NCI-H510A treated with DMSO at 0.1 percent for 48 hours (cell line): ENCODE results near the gene SLC4A3.
A peak's percentile ranks its signal among the peaks of the same experiment; 100 is the strongest.

Experiments
- DNase-seq: peaks from one replicate; lab custom pipeline; 2025; lab: John Stamatoyannopoulos, UW

SLC4A3 gene

DNA sequence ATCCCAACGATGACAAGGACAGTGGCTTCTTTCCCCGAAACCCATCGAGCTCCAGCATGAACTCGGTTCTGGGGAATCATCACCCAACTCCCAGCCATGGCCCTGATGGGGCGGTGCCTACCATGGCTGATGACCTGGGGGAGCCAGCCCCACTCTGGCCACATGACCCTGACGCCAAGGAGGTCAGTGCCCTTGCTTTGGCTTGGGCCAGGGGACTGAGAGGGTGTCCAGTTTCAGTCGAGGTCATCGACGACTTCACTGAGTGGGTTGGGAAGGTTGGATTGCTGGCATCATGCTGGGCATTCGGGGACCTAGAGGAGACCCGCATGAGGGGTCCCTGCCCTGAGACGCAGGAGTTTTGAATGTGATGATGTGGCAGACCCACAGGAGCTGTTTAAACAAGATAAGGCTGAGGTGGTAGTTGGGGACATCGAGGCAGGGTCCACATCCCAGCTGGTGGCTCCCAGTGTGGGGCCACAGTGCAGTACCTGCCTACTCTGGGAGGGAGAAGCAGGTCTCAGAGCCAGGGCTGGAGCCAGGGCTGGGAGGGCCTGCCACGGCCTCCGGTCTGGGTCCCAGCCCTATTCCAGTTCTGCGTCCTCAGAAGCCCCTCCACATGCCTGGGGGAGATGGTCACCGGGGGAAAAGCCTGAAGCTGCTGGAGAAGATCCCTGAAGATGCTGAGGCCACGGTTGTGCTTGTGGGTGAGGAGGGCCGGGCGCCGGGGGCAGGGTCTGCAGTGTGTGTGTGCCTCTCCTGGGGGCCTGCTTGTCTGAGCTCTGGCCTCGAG lies 6.0 kb downstream of the SLC4A3 start:
- no peak for DNase-seq

DNA sequence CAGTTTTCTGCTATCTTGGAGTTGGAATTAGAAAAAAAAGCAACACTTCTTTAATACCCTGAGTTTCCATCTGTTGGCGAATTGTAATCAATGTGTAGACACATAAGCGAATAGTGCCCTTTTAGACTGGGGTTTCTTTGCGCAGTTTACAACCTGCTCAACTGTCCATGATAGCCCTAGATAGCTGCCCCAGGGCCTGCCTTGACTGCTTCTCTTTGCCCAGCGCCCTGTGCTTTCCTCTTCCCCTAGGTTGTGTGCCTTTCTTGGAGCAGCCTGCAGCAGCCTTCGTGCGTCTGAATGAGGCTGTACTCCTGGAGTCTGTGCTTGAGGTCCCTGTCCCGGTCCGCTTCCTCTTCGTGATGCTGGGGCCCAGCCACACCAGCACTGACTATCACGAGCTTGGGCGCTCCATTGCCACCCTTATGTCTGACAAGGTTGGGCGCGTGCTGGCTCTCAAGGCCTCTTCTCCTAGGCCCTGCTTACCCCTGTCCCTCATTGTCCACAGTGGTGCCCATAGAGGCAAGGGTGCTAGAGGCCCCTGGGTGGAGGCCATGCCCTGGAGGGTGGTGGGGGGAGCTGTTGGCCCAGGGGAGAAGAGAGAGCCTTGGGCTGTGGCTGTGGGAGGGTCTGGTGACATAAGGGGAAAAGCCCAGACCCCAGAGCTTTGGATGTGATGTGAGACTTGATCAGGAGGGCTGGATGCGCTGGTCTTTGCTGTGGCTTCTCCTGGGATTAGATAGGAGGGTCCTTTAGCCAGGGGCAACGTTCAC lies 6.9 kb downstream of the SLC4A3 start:
- DNase-seq, result no peak

DNA sequence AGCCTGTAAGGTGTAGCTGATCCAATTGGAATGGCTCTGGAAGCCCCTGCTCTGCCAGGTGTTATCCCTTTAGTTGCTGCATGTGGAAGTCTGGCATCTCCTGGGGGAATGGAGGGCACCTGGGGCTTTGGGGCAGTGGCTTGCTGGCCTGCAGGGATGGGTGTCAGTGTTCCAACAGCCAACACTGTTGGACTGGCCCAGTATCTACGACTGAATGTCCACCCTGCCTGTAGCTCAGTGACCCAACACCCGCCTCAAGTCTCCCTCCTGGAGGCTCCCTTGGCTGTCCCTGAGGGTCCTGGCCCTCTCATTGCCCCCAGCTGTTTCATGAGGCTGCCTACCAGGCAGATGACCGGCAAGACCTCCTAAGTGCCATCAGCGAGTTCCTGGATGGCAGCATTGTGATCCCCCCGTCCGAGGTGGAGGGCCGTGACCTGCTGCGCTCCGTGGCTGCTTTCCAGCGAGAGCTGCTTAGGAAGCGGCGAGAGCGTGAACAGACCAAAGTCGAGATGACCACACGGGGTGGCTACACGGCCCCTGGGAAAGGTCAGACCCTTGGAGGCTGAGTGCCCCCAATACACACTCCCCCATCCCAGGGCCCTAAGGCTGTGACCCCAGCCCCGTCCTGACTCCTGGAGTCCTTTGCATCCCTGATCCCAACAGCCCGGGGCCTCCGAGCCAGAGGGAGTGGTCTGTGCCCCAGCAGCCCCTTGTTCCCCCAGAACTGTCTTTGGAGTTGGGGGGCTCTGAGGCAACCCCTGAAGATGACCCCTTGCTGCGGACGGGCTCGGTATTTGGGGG lies 7.7 kb downstream of the SLC4A3 start:
- no peak for DNase-seq

DNA sequence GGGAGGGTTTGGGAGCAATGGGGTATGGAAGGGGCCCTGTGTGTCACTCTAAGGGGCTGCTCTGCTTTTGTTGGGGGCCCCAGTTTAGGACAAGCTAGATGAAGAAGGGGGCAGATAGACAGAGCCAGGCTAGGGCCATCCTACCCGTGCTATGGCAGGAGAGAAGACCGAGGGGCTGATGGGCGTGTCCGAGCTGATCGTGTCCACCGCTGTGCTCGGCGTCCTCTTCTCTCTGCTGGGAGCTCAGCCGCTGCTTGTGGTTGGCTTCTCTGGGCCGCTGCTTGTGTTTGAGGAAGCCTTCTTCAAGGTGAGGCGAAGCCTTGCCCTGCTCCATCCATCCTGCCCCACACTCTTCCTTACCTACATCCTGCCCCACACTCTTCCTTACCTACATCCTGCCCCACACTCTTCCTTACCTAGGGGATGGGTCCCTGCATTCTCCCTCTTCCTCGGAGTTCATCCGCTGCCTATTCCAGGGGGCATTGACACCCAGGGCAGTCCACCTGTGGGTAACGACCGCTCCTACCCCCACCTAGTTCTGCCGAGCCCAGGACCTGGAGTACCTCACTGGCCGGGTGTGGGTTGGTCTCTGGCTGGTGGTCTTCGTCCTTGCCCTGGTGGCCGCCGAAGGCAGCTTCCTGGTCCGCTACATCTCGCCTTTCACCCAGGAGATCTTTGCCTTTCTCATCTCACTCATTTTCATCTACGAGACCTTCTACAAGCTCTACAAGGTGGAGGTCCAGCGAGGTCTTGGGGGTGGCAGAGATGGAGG lies 8.9 kb downstream of the SLC4A3 start:
- no peak for DNase-seq

DNA sequence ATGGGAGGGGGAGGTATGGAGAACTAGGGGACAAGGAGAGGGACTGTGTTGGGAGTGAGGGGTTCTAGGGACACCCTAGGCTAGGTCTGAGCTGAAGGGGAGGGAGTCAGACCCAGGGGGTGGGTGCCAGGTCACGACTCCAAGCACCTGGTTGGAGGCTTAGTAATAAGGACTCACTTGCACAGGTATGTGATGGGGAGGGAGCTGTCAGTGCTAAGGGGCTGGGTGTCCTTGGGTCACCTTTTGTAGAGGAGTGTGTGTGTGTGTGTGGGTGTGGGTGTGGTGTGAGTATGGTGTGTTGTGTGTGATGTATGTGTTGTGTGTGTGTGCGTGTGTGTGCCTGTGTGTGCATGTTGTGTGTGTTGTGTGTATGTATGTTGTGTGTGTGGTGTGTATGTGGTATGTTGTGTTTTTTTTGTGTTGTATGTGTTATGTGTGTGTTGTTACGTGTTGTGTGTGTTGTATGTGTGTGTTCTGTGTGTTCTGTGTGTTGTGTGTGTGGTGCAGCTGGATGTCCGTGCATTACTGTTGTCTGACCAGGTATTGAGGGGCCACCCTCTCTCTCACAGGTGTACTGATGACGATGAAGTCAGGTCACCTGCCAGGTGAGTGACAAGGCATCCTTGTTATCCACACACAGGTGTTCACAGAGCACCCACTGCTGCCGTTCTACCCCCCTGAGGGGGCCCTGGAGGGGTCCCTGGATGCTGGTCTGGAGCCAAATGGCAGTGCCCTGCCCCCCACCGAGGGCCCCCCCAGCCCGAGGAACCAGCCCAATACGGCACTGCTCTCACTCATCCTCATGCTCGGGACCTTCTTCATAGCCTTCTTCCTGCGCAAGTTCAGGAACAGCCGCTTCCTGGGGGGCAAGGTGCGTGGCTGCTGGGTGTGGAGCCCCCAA lies 9.8 kb downstream of the SLC4A3 start:
- no peak for DNase-seq

DNA sequence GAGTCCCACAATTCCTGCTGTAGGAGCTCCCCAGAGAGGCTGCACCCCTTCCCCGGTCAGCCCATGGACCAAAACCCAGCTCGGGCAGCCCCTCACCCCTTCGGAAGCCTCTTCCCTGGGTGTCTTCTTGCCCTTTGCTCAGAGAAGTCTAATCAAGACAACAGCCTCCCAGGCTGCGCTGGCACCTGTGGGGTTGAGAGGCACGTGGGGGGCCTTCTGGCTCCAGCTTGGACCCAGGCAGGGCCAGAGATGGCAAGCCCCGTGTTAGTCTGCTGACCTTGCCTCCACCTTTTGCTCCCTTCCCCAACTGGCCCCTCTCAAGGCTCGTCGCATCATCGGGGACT lies 10.4 kb downstream of the SLC4A3 start:
- DNase-seq, result no peak

DNA sequence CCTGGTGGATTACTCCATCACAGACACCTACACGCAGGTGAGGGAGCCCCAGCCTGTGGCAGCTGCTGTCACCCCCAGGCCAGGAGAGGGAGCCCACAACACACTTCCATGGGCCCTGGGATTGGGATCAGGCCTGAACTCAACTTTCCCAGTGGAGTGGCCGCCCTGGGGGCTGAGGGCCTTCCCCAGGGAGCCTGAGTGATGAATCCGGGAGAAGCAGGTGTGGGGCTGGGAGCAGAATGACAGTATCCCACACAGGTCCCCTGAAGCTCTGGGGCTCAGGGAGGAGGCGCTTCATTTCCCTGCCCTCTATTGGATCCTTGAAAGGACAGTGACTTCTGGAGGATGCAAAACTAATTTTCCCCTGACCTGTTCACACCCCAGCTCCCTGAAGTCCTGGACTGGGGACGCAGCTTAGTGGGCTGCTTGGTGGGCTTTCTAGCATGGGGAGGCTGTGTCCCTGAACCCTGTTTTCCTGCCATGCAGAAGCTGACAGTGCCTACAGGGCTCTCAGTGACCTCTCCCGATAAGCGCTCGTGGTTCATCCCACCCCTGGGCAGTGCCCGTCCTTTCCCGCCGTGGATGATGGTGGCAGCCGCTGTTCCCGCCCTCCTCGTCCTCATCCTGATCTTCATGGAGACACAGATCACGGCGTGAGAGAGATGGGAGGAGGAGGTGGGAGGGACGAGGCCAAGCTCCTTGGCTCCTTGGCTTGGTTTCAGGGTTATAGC lies 11.0 kb downstream of the SLC4A3 start:
- no peak for DNase-seq

DNA sequence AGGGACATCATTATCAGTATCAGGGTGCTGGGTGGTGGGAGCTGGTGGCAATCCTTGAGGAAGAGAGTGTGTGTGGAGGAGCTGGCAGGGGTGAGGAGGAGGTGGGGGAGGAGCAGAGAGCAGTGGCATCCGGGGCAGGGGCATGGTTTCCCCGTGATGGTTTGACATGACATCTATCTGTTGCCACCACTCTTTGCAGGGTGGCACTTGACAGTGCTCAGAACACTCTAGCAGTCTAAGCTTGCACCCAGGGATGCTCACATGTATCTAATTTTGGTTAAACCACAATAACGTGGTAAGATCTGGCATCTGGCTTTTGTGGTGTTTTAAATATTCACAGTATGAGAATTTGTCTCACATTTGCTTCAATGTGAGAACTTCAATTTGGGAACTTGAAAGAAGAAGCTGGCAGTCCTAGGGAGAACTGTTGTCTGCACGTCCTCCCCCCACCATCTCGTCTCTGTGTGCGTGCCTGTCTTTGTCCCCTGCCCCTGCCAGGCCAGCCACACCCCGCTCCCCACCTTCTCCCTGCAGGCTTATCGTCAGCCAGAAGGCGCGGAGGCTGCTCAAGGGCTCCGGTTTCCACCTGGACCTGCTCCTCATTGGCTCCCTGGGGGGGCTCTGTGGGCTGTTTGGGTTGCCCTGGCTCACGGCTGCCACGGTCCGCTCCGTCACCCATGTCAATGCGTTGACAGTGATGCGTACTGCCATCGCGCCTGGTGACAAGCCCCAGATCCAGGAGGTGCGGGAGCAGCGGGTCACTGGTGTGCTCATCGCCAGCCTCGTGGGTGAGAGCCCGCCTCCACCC lies 11.7 kb downstream of the SLC4A3 start:
- no peak for DNase-seq

DNA sequence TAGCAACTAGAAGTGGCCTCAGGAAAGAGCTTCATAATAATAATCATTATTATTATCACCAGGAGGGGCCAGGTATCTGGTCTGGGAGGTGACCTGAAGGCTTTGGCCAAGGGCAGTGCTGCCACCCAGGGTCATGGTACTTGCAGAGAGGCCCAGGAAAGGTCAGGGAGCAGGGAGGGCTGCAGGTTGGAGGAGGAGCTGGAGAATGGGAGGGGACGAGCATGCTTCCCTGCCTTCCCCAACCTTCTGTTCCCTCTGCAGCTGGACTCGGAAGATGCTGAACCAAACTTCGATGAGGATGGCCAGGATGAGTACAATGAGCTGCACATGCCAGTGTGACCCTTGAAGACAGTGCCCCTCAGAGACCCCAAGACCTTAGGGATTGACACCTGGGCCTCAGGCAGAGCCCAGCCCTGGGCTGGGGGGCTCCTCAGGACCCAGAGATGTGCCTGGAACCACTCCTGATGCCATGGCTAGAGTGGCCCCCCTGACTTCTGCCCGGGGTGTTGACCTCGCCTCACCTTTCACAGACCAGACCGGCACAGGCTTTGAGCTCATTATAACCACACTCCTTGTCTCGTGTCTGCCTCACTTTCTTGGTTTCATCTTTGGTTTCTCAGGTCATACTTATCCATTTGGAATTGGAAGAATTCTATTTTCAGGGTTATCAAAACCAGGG lies 14.1 kb downstream of the SLC4A3 start:
- DNase-seq, result no peak

DNA sequence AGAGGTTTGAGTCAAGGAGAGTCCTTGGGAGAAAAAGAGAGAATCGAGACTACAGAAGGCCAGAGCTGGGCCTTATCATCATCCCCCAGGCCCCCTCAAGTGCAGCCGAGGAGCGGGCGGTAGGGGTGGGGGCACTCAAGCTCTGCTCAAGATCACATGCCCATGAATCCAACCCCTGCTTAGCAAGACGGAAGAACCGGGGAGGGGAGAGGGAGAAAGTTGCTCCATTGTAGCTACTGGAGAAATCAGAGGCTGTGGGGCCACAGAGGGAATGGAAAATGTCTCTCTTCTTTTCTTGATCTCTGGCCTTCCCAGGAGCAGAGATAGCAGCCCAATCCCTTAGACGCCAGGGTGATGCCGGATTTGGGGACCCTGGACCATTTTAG lies 14.6 kb downstream of the SLC4A3 start:
- DNase-seq, result no peak

DNA sequence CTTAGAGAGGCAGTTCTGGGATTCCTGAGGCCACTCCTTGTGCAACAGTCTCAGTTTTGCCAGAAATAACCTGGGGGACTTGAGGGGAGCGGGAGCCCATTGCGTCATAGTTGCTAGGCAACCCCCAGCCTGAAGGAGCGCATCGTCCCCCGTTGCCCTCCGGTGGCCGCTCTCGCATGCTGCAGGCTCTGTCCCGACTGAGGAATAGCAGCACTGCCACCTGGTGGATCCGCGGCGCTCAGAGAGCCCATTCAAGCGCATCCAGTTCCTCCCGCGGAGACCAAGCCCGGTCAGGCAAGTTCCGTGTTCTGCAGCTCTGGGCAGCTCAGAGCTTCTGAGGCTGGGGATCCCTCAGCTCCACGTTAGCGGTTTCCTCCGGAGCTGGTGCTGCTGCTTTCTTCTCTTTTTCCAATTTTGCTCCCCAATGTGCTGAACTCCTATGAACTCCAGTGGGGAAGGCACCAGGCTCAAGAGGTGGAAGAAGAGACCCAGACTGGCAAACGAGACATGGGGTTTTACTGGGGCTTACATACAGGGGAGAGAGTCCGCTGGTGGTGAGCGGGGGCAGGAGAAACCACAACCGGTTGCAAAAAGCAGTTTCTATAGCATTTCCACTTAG lies 15.1 kb downstream of the SLC4A3 start:
- DNase-seq, result peak; percentile 91

DNA sequence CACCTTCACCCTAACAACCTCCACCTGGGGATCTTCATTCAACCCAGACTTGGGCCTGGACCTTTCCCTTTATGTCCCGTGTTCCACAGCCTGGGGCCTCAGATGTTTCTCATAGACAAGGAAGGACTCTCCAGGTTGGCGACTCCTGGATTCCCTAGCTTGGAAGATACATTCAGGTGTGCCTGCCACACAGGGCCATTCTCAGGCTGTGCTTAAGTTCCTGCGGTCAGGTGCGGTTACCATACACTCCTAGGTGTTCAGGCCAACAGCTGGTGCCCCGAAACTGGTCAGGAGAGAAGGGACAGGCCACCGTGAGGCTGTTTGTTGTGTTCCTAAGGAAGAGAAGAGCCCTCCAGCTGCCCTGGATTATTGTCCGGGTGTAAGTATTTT lies 15.6 kb downstream of the SLC4A3 start:
- no peak for DNase-seq

DNA sequence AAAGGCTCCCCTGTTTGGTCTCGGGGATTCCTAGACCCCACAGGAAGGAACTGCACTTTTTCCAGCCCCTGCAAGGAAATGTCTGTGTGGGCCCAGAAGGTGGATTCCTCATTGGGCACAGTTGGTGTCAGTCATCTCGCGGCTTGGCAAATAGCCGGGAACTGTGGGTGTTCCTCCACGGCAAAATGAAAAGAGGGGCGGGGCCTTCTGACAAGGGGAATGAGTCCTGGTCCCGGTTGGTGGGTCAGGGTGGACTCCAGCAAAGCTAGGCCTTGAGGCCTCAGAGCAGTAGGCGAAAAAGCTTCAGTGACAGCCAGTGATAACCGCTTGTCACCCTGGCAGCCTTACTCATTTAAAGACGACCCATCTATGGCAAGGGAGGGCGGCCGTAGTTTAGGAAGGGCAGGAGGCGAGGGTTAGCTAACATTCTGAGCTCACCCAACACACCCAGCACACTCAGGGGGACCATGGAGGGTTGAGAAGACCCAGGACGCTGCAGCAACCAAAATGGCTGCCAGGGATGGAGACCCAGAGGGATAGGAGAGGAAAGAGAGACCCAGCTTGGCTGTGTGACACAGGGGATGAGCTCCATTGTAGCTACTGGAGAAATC lies 16.5 kb downstream of the SLC4A3 start:
- DNase-seq, result no peak

DNA sequence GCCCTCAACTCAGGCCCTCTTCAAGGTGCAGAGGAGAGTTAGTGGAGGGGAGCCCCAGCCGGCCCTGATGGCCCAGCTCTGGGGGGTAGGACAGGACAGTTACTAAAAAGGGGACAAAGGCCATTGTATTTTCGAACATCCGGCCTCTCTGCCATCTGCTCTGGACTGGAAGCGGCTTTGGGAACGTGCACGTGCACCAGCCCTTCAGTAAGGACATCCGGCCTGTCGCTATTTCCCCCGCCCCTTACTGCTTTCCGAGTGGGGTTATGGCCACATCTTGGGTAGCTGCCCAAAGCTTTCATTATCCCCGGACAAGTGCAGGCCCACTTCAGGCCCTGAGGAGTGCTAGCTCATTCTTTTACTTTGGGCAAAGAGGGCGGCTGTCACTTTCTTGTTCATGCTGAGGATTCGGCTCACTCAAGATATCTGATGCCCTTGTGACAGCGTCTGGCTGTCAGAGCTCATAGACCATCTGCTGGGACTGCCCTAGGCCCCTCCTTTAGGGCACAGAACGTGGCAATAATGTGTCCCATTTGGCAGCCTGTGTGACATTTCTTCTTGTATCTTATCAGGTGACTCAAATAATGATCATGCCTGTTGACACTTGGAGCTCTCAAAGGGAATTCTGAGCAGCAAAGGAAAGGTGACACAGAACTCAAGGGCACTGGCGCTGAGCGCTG lies 17.5 kb downstream of the SLC4A3 start:
- no peak for DNase-seq

DNA sequence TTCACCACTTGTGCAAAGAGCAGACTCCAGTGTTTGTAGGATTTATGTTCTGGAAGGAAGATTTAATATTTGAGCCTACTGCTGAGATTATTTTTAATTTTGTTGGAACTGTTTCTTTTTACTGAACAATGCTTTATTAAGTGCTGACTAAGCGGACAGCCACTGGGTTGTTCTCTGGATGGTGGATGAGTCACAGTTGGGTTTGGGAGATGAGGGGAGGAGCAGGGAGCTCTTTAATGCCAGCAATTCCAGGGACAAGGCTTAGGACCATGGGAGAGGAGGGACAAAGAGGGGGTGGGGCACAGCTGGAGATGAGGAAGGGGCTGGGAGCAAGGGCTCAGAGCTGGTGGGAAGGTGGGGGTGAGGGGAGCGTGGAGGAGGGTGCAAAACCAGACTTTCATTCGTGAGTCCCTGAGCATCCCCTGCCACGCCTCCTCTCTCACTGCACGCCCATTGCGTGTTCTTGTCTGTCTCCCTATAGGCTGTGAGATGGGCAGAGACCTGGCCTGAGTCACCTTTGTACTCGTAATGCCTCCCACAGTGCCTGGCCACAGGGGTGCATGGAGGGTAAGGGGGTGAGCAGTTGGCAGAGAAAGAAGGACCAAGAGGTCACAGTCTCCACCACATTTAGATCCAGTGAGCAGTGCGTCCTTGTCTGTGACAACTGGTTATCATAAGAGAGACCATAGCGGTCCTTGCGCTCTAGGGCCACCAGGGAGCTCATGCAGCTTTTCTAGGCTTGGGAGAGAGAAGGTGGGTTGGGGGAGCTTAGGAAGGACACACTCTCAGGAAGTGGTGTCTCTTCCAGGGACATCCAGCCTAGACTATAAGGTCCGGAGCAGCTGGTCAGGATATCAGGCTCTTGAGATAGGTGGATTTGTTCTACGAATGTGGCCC lies 18.4 kb downstream of the SLC4A3 start:
- no peak for DNase-seq

DNA sequence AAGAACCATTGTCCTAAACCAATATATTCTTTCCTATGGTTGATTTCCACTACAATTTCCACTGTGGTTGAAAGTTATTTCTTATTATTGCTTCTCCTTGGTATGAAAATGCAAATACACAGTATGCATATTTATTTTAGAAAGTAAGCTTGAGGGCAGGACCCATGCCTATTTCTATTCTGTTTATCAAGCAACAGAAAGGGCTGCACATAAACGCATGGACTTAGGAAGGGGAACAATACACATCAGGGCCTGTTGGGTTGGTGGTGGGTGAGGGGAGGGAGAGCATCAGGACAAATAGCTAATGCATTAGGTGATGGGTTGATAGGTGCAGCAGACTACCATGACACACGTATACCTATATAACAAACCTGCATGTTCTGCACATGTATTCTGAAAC lies 20.7 kb downstream of the SLC4A3 start:
- DNase-seq, result no peak
